ENCODE results near the gene PLOD2. TPM values are rescaled to one million over a fixed set of nuclear protein-coding genes. Genes with fewer than 3 reads are reported as not detected.
A peak's percentile ranks its signal among the peaks of the same experiment; 100 is the strongest.

Gene PLOD2
- total RNA-seq = 1 to 10 TPM; 3.7 to 6.6 TPM

GRCh38 chr3:146160964-146161662, at the start of gene PLOD2:
Gene PLOD2 (minus strand): TSS chr3:146161184. CDS start chr3:146160989, 195 bp downstream.
- Mint-ChIP-seq H3K9me3 (peaks cover 4% of the 10 kb centered on the region), H3K27me3 (peaks cover 54% of the 10 kb centered on the region), H3K36me3 (ENCODE audit: low read depth) (peaks cover 8% of the 10 kb centered on the region), H3K4me3 (peak within 1 kb of the TSS; percentile 74), H3K4me1 (peaks cover 3% of the 10 kb centered on the region), H3K27ac (no peak within 1 kb of the TSS)
- peak; percentile 69 for ATAC-seq (replicated peaks)

GRCh38 chr3:146209371-146209770, 48.4 kb upstream of the PLOD2 start:
- ATAC-seq (replicated peaks) = no peak
- Mint-ChIP-seq H3K9me3 (no peaks in the 10 kb centered on the region), H3K4me1 (no peaks in the 10 kb centered on the region), H3K27ac (no peak overlapping the region), H3K4me3 (no peak overlapping the region), H3K36me3 (ENCODE audit: low read depth) (no peaks in the 10 kb centered on the region), H3K27me3 (no peaks in the 10 kb centered on the region)

GRCh38 chr3:146203776-146204175, 42.8 kb upstream of the PLOD2 start:
- Mint-ChIP-seq H3K27ac (no peak overlapping the region), H3K4me3 (no peak overlapping the region), H3K9me3 (no peaks in the 10 kb centered on the region)

GRCh38 chr3:146200461-146201220, 39.7 kb upstream of the PLOD2 start:
- ATAC-seq (replicated peaks) = no peak
- no peaks in the 10 kb centered on the region for H3K4me1 Mint-ChIP-seq
- peaks cover 3% of the 10 kb centered on the region for H3K27me3 Mint-ChIP-seq
- H3K9me3 Mint-ChIP-seq = no peaks in the 10 kb centered on the region
- H3K4me3 Mint-ChIP-seq = no peak overlapping the region
- H3K36me3 Mint-ChIP-seq (ENCODE audit: low read depth) = no peaks in the 10 kb centered on the region
- H3K27ac Mint-ChIP-seq = no peak overlapping the region

More at GRCh38 chr3:146203776-146204175, 42.8 kb upstream of the PLOD2 start:
- no peaks in the 10 kb centered on the region for H3K4me1 Mint-ChIP-seq
- H3K27me3 Mint-ChIP-seq = peaks cover under 1% of the 10 kb centered on the region
- H3K36me3 Mint-ChIP-seq (ENCODE audit: low read depth) = no peaks in the 10 kb centered on the region
- no peak for ATAC-seq (replicated peaks)

- peaks cover 6% of the 10 kb centered on the region for H3K27me3 Mint-ChIP-seq
- H3K27ac Mint-ChIP-seq = no peak overlapping the region
- H3K4me1 Mint-ChIP-seq = no peaks in the 10 kb centered on the region
- H3K4me3 Mint-ChIP-seq = no peak overlapping the region
- no peaks in the 10 kb centered on the region for H3K36me3 Mint-ChIP-seq (ENCODE audit: low read depth)
- no peaks in the 10 kb centered on the region for H3K9me3 Mint-ChIP-seq
- no peak for ATAC-seq (replicated peaks)
Measured at GRCh38 chr3:146199762-146200161, 38.8 kb upstream of the PLOD2 start.

GRCh38 chr3:146196789-146197188, 35.8 kb upstream of the PLOD2 start:
- Mint-ChIP-seq H3K36me3 (ENCODE audit: low read depth) (no peaks in the 10 kb centered on the region), H3K4me1 (no peaks in the 10 kb centered on the region)

GRCh38 chr3:146195605-146196004, 34.6 kb upstream of the PLOD2 start:
- H3K4me3 Mint-ChIP-seq = no peak overlapping the region
- H3K9me3 Mint-ChIP-seq = no peaks in the 10 kb centered on the region
- H3K4me1 Mint-ChIP-seq = no peaks in the 10 kb centered on the region

More at GRCh38 chr3:146196789-146197188, 35.8 kb upstream of the PLOD2 start:
- no peak for ATAC-seq (replicated peaks)
- Mint-ChIP-seq H3K27ac (no peak overlapping the region), H3K9me3 (no peaks in the 10 kb centered on the region), H3K4me3 (no peak overlapping the region), H3K27me3 (peaks cover 6% of the 10 kb centered on the region)

GRCh38 chr3:146195030-146195429, 34.0 kb upstream of the PLOD2 start:
- peaks cover 6% of the 10 kb centered on the region for H3K27me3 Mint-ChIP-seq
- no peaks in the 10 kb centered on the region for H3K4me1 Mint-ChIP-seq
- no peak overlapping the region for H3K4me3 Mint-ChIP-seq
- H3K27ac Mint-ChIP-seq = no peak overlapping the region
- H3K36me3 Mint-ChIP-seq (ENCODE audit: low read depth) = no peaks in the 10 kb centered on the region
- no peaks in the 10 kb centered on the region for H3K9me3 Mint-ChIP-seq
- ATAC-seq (replicated peaks) = no peak

More at GRCh38 chr3:146195605-146196004, 34.6 kb upstream of the PLOD2 start:
- H3K27me3 Mint-ChIP-seq = peaks cover 6% of the 10 kb centered on the region
- no peak overlapping the region for H3K27ac Mint-ChIP-seq
- no peak for ATAC-seq (replicated peaks)
- no peaks in the 10 kb centered on the region for H3K36me3 Mint-ChIP-seq (ENCODE audit: low read depth)

- H3K9me3 Mint-ChIP-seq = no peaks in the 10 kb centered on the region
- H3K4me1 Mint-ChIP-seq = no peaks in the 10 kb centered on the region
- no peak for ATAC-seq (replicated peaks)
- no peak overlapping the region for H3K27ac Mint-ChIP-seq
- H3K36me3 Mint-ChIP-seq (ENCODE audit: low read depth) = no peaks in the 10 kb centered on the region
- no peak overlapping the region for H3K4me3 Mint-ChIP-seq
- peaks cover 12% of the 10 kb centered on the region for H3K27me3 Mint-ChIP-seq
Measured at GRCh38 chr3:146191051-146191450, 30.1 kb upstream of the PLOD2 start.

- Mint-ChIP-seq H3K36me3 (ENCODE audit: low read depth) (no peaks in the 10 kb centered on the region), H3K27me3 (peaks cover 9% of the 10 kb centered on the region), H3K9me3 (no peaks in the 10 kb centered on the region), H3K4me3 (no peak overlapping the region), H3K27ac (no peak overlapping the region), H3K4me1 (no peaks in the 10 kb centered on the region)
- ATAC-seq (replicated peaks) = peak; percentile 60
Measured at GRCh38 chr3:146189519-146190173, 28.7 kb upstream of the PLOD2 start.

GRCh38 chr3:146187334-146187950, 26.5 kb upstream of the PLOD2 start:
- Mint-ChIP-seq H3K4me1 (no peaks in the 10 kb centered on the region), H3K27ac (no peak overlapping the region), H3K27me3 (peaks cover 12% of the 10 kb centered on the region), H3K9me3 (no peaks in the 10 kb centered on the region), H3K36me3 (ENCODE audit: low read depth) (no peaks in the 10 kb centered on the region), H3K4me3 (no peak overlapping the region)
- no peak for ATAC-seq (replicated peaks)

- Mint-ChIP-seq H3K27me3 (peaks cover 10% of the 10 kb centered on the region), H3K4me3 (no peak overlapping the region), H3K9me3 (no peaks in the 10 kb centered on the region), H3K4me1 (no peaks in the 10 kb centered on the region), H3K36me3 (ENCODE audit: low read depth) (no peaks in the 10 kb centered on the region), H3K27ac (no peak overlapping the region)
- no peak for ATAC-seq (replicated peaks)
Measured at GRCh38 chr3:146184241-146185015, 23.4 kb upstream of the PLOD2 start.

- Mint-ChIP-seq H3K4me3 (no peak overlapping the region), H3K9me3 (no peaks in the 10 kb centered on the region), H3K36me3 (ENCODE audit: low read depth) (no peaks in the 10 kb centered on the region), H3K27ac (no peak overlapping the region), H3K27me3 (peaks cover 10% of the 10 kb centered on the region), H3K4me1 (no peaks in the 10 kb centered on the region)
- ATAC-seq (replicated peaks) = no peak
Measured at GRCh38 chr3:146181216-146181615, 20.2 kb upstream of the PLOD2 start.

GRCh38 chr3:146180376-146180775, 19.4 kb upstream of the PLOD2 start:
- ATAC-seq (replicated peaks) = no peak
- no peak overlapping the region for H3K27ac Mint-ChIP-seq
- no peak overlapping the region for H3K4me3 Mint-ChIP-seq
- no peaks in the 10 kb centered on the region for H3K4me1 Mint-ChIP-seq
- no peaks in the 10 kb centered on the region for H3K9me3 Mint-ChIP-seq
- no peaks in the 10 kb centered on the region for H3K36me3 Mint-ChIP-seq (ENCODE audit: low read depth)
- H3K27me3 Mint-ChIP-seq = peaks cover 10% of the 10 kb centered on the region

All from activated T-helper 17 cell treated with anti-CD3 and anti-CD28 coated beads, Interleukin-2, amount 50 U/mL, for 72 hours (primary cell).